SU-DHL-6 (cell line): ENCODE measurements around the gene ZSWIM7.

Experiments
- CTCF ChIP-seq: fragments of 200-600 bp; sonication (generic); IDR thresholded peaks from one replicate; pipeline ENCODE4 v1.5.1; 2017; ENCODE audit warnings: antibody characterized with exemption, mild to moderate bottlenecking, low read length, moderate library complexity; ENCODE audit not compliant: insufficient read depth, poor library complexity, severe bottlenecking
- EZH2phosphoT487 ChIP-seq: fragments of 200-600 bp; sonication (generic), shearing (Covaris generic); conservative IDR thresholded peaks from 2 replicates; pipeline ENCODE4 v1.6.1; 2018; ENCODE audit warnings: mild to moderate bottlenecking, antibody characterized with exemption, low read length, moderate library complexity, mixed read lengths

GRCh38 chr17:16025202-16025601 lies 25.7 kb upstream of the ZSWIM7 start:
- TF ChIP-seq CTCF (no peak), EZH2phosphoT487 (no peak)
